Gastrocnemius medialis (tissue), 4 donors: ENCODE data around the gene SEC22C.

Experiments used
- CTCF ChIP-seq, 5 experiments: fragments of 450-650 bp in 3 of 5; fragments of 200-600 bp in 2 of 5; sonication (generic) in 2 of 5; IDR thresholded peaks in 4 of 5; conservative IDR thresholded peaks in 1 of 5; 1 replicate in 4 of 5; 2 replicates in 1 of 5; pipeline ENCODE4 v1.5.1; 2016 to 2019; ENCODE audit warnings: antibody characterized with exemption in 5 of 5, mild to moderate bottlenecking in 3 of 5, moderate library complexity in 3 of 5
- POLR2A ChIP-seq, 2 donors: fragments of 450-650 bp; IDR thresholded peaks; one replicate each; pipeline ENCODE4 v1.6.1; 2017; ENCODE audit warnings: antibody characterized with exemption in 2 of 2, mild to moderate bottlenecking in 2 of 2, moderate library complexity in 2 of 2

- TF ChIP-seq CTCF (IDR thresholded peaks at IDR 0.05 in 4 of 5, conservative IDR thresholded peaks at IDR 0.05 in 1 of 5) (no peak), POLR2A (IDR thresholded peaks at IDR 0.05) (no peak)
Observed at GRCh38 chr3:42514876-42515275, 66.9 kb downstream of the SEC22C start.
